ENCODE data around the gene C12orf54.
"Not testable (repeated sequence)": the region's sequence is repeated elsewhere in the genome, so short reads cannot be mapped to it uniquely, and the experiment has no call there.

Gene C12orf54

DNA sequence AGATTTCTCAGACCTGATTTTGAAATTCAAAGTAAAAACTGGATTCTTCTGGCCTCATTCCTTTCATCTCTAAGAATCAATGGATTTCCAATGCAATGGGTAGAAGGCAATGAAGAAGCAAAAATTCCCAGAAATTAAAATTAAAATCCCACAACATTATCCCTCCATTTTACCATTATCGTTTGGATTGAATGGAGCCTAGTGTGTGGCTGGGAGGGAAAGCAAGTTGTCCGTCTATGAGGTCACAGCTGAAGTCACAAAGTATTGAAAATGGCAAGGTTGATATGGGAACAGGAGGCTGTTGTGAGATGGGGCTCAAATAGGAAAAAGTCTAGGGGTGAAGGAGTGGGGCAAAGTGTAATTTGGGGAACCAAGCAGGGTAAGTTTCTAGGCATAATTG lies at the start of gene C12orf54:
TSS of gene C12orf54 (plus strand) at position 301 of the 400 bp plus-strand sequence. CDS start 799 bp downstream, outside the sequence.
- no peak for DNase-seq (ENCODE audit: low read depth in 2 of 3, low spot score in 2 of 3)

DNA sequence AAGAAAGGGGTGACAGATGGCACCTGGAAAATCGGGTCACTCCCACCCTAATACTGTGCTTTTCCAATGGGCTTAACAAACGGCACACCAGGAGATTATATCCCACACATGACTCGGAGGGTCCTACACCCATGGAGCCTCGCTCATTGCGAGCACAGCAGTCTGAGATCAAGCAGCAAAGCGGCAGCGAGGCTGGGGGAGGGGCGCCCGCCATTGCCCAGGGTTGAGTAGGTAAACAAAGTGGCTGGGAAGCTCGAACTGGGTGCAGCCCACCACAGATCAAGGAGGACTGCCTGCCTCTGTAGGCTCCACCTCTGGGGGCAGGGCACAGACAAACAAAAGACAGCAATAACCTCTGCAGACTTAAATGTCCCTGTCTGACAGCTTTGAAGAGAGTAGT lies 48.3 kb upstream of the C12orf54 start:
- DNase-seq (ENCODE audit: low read depth in 2 of 3, low spot score in 2 of 3) = not testable (repeated sequence)

DNA sequence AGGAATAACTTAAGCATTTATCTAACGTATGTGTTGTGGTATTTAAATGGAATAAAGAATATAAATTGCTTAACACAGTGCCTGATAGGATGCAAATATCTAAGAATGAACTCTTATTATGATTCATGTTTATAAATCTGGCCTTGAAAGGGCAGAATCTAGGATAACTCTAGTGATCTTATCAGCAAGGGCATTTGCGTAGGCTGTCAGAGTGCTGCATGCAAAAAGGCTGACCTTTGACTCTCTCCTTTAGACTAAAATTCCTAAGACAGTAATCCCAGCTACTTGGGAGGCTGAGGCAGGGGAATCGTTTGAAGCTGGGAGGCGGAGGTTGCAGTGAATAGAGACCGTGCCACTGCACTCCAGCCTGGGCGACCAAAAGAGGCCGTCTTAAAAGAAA lies 41.2 kb upstream of the C12orf54 start:
- no peak for DNase-seq (ENCODE audit: low read depth in 2 of 3, low spot score in 2 of 3)

DNA sequence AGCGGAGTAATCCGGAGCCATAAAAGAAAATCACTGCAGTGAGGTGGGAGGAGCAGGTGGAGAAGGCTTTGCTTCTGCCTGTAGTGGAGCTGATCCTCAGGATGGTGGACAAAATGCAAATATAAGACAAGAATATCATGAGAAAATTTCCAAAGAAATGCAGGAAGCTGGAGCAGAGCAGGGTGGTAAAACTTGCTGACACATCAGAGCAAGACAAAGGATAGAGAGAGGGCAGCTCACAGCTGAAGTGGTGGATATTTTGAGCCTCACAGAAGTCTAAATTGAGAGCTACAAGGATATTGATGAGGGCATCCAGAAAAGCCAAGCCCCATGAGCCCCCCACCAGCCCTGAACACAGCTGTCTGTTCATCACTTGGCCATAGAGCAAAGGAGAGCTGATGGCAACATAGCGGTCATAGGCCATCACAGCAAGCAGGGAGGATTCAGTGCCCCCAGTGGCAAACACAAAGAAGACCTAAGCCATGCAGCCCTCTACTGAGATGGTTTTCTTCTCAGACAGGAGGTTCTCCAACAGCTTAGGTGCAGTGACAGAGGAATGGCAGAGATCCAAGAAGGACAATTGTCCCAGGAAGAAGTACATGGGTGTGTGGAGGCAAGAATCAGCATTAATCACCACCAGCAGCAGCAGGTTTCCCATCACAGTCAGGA lies 40.0 kb upstream of the C12orf54 start:
- DNase-seq (ENCODE audit: low read depth in 2 of 3, low spot score in 2 of 3) = no peak

DNA sequence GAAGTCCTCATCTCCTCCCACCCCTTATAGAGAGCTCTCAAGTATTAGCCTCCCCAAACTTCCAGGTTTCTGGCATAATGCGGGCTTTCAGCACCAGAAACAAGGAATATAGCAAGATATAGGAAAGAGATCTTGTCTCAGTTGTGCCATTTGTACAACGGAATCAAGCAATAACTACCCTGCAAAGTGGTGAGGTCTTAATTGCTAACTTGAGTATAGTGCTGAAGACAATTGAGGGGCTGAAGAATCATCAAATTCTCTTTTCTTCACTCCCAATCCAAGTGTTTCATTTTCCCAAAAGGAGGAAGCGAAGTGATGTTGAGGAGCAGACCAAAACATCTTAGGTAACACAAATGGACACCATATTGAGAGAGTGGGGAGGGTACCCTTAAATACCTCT lies 36.8 kb upstream of the C12orf54 start:
- no peak for DNase-seq (ENCODE audit: low read depth in 2 of 3, low spot score in 2 of 3)

DNA sequence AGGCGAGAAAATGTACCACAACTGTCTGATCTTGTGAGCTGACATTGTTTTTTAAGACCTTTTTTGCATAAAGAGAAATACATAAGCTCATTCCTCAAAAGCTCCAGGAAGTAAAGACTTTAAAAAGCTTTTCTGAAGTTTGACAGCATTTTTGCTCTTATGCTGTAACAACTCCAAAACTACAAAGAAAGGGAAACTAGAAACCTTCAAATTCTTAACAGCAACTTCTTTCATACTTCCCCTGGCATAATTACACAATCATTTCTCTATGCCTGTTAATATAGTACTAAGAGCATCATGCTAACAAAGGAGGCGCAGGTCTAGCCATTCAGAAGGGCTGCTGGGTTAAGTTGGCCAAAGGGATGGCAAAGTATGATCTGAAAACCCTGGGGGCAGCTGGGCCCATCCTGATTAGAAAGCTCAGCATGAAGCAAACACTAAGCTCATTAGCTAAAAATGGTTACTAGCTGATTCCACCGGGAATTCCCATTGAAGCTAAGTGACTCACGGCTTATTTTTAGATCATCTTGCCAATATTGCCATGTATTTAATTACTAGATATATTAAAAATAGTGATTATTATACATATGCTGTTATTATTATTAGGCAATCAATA lies 36.0 kb upstream of the C12orf54 start:
- no peak for DNase-seq (ENCODE audit: low read depth in 2 of 3, low spot score in 2 of 3)

DNA sequence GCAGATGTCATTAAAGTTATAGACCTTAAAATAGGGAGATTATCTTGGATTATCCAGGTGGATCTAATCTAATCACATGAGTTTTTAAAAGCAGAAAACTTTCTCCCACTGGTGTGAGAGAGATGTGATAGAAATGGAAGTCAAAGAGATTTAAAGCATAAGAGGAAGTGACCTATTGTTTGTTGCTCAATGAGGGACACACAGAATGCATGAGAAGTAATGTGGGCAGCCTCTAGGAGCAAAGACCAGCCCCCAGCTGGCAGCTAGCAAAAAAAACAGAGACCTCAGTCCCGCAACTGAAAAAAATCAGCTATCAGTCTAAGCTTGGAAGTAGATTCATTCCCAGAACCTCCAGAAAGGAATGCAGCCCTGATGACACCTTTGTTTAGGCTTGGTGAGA lies 34.5 kb upstream of the C12orf54 start:
- no peak for DNase-seq (ENCODE audit: low read depth in 2 of 3, low spot score in 2 of 3)

DNA sequence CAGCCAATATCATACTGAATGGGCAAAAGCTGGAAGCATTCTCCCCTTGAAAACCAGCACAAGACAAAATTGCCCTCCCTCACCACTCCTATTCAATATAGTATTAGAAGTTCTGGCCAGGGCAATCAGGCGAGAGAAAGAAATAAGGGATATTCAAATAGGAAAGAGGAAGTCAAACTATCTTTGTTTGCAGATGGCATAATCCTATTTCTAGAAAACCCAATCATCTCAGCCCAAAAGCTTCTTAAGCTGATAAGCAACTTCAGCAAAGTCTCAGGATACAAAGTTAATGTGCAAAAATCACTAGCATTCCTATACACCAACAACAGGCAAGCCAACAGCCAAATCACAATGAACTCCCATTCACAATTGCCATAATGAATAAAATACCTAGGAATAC lies 30.9 kb upstream of the C12orf54 start:
- DNase-seq (ENCODE audit: low read depth in 2 of 3, low spot score in 2 of 3) = no peak

DNA sequence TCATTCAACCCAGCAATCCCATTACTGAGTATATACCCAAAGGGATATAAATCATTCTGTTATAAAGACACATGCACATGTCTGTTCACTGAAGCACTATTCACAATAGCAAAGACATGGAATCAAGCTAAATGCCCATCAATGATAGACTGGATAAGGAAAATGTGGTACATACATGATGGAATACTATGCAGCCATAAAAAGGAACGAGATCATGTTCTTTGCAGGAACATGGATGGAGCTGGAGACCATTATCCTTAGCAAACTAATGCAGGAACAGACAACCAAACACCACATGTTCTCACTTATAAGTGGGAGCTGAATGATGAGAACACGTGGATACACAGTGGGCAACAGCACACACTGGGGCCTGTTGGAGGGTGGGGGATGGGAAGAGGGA lies 29.3 kb upstream of the C12orf54 start:
- DNase-seq (ENCODE audit: low read depth in 2 of 3, low spot score in 2 of 3) = not testable (repeated sequence)

DNA sequence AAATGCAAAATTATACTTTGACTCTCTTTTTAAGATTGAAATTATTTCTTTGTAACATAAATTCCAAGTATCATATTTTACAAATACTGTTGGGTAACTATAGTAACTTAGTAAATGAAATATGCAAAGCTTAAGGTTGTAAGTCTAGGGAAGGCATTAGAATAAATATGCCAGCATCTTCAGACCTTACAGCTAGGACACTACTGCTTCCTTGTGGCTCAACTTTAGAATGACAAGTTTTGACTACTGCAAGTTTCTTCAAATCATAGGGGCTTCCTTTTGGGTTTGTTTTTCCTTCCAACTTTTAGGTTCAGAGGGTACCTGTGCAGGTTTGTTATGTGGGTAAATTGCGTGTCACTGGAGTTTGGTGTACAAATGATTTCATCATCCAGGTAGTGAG lies 27.6 kb upstream of the C12orf54 start:
- DNase-seq (ENCODE audit: low read depth in 2 of 3, low spot score in 2 of 3) = no peak

DNA sequence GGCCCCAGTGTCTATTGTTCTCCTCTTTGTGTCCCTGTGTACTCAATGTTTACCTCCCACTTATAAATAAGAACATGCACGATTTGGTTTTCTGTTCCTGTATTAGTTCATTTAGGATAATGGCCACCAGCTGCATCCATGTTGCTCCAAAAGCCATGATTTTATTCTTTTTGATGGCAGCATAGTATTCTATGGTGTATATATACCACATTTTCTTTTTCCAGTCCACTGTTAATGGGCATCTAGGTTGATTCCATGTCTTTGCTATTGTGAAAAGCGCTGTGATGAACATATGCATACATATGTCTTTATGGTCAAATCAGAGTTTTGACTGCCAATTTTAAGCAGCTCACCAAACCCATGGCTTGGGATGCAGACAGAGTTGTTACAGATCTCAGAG lies 27.2 kb upstream of the C12orf54 start:
- DNase-seq (ENCODE audit: low read depth in 2 of 3, low spot score in 2 of 3) = no peak

DNA sequence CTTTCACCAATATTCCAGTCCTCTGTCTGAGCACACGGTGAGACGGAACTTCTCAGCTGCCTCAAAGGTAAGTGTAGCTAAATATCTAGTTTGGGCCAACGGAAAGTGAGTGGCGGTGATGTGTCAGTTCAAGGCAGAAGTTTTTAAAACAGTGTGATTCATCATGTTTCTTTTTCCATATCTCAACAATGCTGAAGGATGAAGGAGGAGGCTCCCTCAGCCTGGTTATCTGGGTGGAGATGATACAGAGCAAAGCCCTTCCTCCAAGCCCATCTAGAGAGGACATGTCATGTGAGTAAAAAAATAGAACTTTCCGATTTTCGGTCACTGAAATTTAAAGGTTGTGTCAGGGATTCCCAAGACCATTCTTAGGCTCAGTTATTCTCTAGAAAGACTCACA lies 23.0 kb upstream of the C12orf54 start:
- no peak for DNase-seq (ENCODE audit: low read depth in 2 of 3, low spot score in 2 of 3)

DNA sequence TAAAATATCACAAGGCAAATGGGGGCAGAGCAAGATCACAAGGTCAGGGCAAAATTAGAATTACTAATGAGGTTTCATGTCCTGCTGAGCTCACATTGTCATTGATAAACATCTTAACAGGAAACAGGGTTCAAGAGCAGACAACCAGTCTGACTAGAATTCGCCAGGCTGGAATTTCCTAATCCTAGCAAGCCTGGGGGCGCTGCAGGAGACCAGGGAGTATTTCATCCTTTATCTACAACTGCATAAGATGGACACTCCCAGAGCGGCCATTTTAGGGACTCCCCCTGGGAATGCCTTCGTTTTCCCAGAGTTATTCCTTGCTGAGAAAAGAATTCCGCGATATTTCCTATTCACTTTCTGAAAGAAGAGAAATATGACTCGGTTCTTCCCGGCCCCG lies 13.3 kb upstream of the C12orf54 start:
- DNase-seq (ENCODE audit: low read depth in 2 of 3, low spot score in 2 of 3) = not testable (repeated sequence)

DNA sequence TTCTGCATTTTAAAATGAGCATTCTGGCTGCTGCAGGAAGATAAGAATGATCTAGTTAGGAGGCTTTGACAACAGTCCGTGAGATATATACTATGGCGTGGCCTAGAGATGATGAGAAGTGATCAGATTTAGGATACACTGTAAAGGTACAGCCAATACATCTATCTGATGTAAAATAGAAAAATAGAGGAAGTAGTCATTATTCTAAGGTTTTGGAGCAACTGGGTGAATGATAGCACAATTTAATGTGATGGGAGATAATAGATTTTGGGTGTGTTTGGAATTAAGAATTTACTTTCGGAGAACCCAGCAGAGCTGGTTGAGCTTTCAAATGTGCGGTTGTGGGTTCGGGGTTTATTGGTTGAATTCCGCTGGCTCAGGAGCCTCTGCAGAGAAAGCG lies 10.0 kb upstream of the C12orf54 start, which contains the start of gene ANP32D:
TSS of gene ANP32D (plus strand) at position 301 of the 400 bp plus-strand sequence. CDS start 106 bp downstream, outside the sequence.
- DNase-seq (ENCODE audit: low read depth in 2 of 3, low spot score in 2 of 3) = no peak

DNA sequence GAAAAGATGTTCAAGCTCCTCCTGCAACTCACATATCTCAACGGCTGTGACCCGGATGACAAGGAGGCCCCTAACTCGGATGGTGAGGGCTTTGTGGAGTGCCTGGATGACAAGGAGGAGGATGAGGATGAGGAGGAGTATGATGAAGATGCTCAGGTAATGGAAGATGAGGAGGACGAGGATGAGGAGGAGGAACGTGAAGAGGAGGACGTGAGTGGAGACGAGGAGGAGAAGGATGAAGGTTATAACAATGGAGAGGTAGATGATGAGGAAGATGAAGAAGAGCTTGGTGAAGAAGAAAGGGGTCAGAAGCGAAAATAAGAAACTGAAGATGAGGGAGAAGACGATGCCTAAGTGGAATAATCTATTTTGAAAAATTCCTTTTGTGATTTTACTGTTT lies 9.2 kb upstream of the C12orf54 start:
- no peak for DNase-seq (ENCODE audit: low read depth in 2 of 3, low spot score in 2 of 3)

DNA sequence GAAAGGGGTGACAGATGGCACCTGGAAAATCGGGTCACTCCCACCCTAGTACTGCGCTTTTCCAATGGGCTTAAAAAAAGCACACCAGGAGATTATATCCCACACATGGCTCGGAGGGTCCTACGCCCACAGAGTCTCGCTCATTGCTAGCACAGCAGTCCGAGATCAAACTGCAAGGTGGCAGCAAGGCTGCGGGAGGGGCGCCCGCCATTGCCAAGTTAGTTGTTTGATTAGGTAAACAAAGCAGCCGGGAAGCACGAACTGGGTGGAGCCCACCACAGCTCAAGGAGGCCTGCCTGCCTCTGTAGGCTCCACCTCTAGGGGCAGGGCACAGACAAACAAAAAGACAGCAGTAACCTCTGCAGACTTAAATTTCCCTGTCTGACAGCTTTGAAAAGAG lies 7.8 kb upstream of the C12orf54 start:
- not testable (repeated sequence) for DNase-seq (ENCODE audit: low read depth in 2 of 3, low spot score in 2 of 3)

DNA sequence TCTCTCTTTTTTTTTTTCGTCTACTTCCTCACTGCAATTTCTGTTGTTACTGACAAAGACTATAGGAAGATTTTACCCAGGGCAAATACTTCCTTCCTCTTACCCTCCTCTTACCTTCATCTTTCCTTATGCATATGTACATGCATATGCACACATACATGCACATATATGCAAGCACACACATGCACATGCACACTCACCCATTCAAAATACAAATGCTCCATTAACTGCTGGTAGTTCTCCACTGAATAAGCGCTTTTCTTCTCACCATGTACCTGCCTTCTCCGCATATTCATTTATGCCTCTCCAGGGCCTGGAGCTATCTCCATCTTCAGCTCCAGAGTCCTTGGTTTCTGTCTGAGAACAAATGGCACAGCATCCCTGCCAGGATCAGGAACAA lies 632 bp downstream of the C12orf54 start:
- no peak for DNase-seq (ENCODE audit: low read depth in 2 of 3, low spot score in 2 of 3)

DNA sequence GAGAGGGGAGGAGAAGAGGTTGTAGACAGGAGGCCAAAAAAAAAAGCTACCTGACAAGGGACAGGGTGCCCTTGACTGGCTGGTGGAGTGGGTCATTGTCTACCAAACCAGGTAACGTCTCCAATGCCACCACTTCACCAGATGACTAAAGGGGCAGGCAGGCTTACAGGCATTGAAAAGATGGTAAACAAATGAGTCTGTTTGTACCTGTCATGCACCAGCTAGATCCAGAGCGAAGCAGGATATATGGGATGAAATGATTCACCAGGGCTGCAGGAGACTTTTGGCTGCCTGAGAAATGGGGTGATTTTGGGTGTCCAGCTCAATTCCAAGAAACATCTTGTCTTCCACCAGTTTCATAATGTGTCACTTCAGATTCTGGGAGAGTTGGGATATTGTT lies 4.0 kb downstream of the C12orf54 start:
- DNase-seq (ENCODE audit: low read depth in 2 of 3, low spot score in 2 of 3) = no peak

DNA sequence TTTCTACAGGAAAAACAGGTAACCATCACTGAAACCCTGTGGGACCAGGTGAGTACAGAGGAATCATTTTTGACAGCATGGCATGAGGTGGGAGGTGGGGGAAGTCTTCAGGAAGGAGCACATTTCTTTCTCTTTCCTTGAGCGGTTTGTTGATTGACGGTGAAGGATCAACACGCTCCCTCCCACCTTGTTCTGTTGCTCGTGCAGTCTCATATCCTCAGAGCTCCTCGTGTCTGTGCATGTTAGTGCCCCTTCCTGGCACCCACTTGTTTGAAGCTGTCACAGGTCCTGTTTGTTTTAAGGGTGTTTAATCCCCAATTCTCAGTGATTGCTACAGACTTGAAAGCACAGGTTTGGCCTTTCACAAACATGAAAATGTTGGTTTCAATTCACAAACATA lies 4.4 kb downstream of the C12orf54 start:
- DNase-seq (ENCODE audit: low read depth in 2 of 3, low spot score in 2 of 3) = no peak

DNA sequence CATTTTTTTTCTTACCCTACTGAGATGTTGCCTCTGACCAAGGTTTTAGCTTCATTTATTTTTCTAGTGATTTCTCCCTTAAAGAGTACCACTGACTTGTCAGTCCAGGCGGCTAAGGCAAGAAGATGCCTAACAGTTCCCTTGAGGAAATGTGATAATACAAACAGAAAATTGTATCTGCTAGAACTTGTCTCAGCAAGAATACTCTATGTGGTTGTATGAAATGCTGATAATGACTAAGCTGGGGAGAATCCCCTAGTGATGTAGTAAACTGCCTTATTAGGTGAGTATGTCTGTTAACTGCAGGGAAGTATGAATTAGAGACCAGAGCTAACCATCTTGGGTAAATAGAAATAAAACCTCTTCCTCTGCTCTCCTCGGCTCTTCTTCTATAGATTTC lies 6.7 kb downstream of the C12orf54 start:
- DNase-seq (ENCODE audit: low read depth in 2 of 3, low spot score in 2 of 3) = no peak

DNA sequence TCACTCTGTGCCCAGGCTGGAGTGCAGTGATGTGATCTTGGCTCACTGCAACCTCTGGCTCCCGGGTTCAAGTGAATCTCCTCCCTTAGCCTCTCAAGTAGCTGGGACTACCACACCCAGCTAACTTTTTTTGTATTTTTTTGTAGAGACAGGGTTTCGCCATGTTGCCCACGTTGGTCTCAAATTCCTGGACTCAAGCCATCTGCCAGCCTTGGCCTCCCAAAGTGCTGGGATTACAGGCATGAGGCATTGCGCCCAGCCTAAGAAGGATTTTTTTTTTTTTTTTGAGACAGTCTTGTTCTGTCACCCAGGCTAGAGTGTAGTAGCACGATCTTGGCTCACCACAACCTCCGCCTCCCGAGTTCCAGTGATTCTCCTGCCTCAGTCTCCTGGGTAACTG lies 7.2 kb downstream of the C12orf54 start:
- not testable (repeated sequence) for DNase-seq (ENCODE audit: low read depth in 2 of 3, low spot score in 2 of 3)

DNA sequence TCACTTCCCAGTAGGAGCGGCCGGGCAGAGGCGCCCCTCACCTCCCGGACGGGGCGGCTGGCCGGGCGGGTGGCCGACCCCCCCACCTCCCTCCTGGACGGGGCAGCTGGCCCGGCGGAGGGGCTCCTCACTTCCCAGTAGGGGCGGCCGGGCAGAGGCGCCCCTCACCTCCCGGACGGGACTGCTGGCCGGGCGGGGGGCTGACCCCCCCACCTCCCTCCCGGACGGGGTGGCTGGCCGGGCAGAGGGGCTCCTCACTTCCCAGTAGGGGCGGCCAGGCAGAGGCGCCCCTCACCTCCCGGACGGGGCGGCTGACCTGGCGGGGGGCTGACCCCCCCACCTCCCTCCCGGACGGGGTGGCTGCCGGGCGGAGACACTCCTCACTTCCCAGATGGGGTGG lies 18.0 kb downstream of the C12orf54 start:
- DNase-seq (ENCODE audit: low read depth in 2 of 3, low spot score in 2 of 3) = not testable (repeated sequence)

DNA sequence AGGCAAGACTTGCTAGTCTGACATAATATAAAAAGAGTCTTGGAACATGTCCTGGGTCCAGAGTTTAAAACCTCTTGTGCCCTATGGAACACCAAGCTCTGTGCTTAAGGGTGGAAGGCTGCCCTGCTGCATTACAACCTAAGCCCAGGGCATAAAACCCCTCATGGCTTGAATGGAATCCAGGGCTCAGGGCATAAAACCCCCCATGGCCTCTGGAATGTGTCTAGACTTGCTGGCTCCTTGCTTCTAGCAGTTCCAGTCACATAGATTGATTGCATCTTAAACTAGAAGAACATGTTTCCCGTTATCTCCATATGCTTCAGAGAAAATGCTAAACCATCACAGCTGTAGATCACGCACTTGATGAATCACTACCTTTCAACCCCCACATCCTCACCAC lies 24.5 kb downstream of the C12orf54 start:
- DNase-seq (ENCODE audit: low read depth in 2 of 3, low spot score in 2 of 3) = not testable (repeated sequence)

Measured in activated CD8-positive, alpha-beta memory T cell treated with anti-CD3 and anti-CD28 coated beads for 48 hours (primary cell).